Stimulated activated CD4-positive, alpha-beta T cell treated with anti-CD3 and anti-CD28 coated beads, Interleukin-12 subunit alpha, Interleukin-12 subunit beta, amount 100 ng/mL, for 48 hours (primary cell): ENCODE measurements around the gene ALDH1L1.

Source experiments
- DNase-seq, 3 donors: peaks; one replicate each; pipeline ENCODE4 v3.0.0-alpha.2; 2020; ENCODE audit warnings: low read depth in 2 of 3, low spot score in 1 of 3

The ALDH1L1 gene

DNA sequence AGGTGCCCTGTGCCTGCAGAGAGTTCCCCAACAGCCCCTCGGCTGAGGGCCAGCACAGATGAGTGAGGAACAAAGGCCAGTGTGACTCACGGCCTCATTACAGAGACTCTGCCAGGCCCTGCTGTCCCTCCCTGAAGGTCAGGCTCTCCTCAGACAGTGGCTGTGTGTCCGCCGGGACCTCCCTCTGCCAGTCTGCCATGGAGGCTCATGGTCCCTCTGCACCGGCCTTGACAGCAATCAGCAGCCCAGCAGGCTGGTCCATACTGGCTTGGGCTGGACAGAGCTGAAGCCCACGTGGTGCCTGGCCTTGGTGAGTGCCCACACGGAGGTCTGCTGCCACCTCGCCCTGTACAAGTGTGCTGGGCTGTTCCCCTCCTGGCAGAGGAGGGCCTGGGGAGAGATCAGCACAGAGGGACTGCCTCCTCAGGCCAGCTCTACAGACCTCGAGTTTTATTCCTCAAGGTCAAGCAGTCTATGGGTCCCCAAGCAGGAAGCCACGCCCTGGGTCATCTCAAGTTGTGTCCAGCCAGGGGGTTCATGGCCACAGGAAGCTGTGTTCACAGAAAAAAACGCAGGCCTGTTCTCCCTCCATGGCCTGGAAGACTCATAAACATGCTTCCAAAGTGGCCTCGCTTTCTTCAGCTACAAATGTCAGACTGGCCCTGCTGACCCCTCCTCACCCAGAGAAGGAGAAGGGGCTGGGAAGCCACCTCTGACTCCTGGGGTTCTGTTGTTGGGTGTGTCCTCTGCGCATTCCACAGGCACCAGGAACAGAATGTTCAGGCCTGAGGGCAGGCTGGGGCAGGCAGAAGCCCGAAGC lies 123.5 kb downstream of the ALDH1L1 start:
- DNase-seq = no peak

DNA sequence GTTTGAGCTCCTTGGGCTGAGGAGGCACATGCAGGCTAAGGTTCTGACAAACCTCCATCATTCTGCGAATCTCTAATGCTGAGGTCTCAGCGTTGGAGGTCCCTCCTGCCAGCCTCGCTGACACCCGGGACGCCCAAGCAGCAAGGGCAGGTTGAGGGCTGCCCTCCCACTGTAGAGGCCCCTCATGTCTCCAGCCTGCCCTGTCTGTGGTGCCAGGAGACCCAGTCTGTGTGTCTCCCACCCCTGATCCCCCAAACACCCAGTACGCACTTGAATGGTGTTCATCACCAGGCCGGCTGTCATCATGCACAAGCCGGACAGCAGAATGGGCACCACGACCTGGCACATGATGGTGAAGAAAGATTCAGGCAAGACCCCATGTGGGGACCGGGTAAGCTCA lies 124.3 kb downstream of the ALDH1L1 start:
- DNase-seq = no peak

- DNase-seq = no peak
These were observed 125.5 kb downstream of the ALDH1L1 start for GRCh38 chr3:126054870-126055269.

- no peak for DNase-seq
These were observed 126.3 kb downstream of the ALDH1L1 start for GRCh38 chr3:126053949-126054569.
